Cardiac septum (tissue), 1 donor: ENCODE results near the gene SLC44A5. TPM values are rescaled to one million over a fixed set of nuclear protein-coding genes. Genes with fewer than 3 reads are reported as not detected.
"Not testable (repeated sequence)": the region's sequence is repeated elsewhere in the genome, so short reads cannot be mapped to it uniquely, and the experiment has no call there.

Experiments used
- DNase-seq: peaks from one replicate; pipeline ENCODE4 v3.0.0-alpha.2; 2020; ENCODE audit warnings: low spot score
- intact Hi-C: fragments of 100-400 bp; cut with DNase I; formaldehyde crosslinking; loops from one replicate; pipeline ENCODE4 v1.14.0; 2022
- total RNA-seq: library from RNA; stranded (reverse); fragmentation: NEBNext Ultra II Directional; extraction: Animal tissue kit (Norgen Biotek cat#: 25700); gene quantifications from one replicate; pipeline ENCODE4 v1.2.1, GENCODE V29; 2021
- donor health status: DM: no; HTN: no; CAD: no.

The SLC44A5 gene
- total RNA-seq, 1 donor from 2014 or later: 3.9 TPM

- no peak for DNase-seq
- intact Hi-C loops: no loop called here
Measured at GRCh38 chr1:75529488-75529887, 81.4 kb downstream of the SLC44A5 start.

DNA sequence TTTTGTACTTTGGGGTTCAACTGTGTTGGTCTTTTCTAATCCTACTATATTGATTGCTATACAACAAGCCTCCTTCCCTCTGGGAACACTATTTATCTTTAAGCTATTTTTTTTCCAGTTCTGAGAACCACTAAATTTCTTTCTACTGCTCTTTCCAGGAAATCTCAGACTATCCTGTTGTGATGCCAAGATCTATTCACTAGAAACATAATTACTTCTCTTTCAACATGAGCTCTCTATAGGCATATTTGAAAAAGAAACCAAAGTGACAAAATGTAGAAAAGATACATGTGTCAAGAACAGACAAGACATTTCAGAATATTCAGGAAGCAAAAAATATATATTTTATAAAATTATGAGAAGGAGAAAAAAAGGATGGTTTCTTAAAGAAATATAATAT lies 82.9 kb downstream of the SLC44A5 start:
- intact Hi-C loops: no loop called here
- no peak for DNase-seq

- no peak for DNase-seq
Measured at GRCh38 chr1:75522389-75522788, 88.5 kb downstream of the SLC44A5 start.

GRCh38 chr1:75521658-75522057 lies 89.3 kb downstream of the SLC44A5 start:
- intact Hi-C loops: no loop called here
- no peak for DNase-seq

More at GRCh38 chr1:75522389-75522788, 88.5 kb downstream of the SLC44A5 start:
- intact Hi-C loops: no loop called here

DNA sequence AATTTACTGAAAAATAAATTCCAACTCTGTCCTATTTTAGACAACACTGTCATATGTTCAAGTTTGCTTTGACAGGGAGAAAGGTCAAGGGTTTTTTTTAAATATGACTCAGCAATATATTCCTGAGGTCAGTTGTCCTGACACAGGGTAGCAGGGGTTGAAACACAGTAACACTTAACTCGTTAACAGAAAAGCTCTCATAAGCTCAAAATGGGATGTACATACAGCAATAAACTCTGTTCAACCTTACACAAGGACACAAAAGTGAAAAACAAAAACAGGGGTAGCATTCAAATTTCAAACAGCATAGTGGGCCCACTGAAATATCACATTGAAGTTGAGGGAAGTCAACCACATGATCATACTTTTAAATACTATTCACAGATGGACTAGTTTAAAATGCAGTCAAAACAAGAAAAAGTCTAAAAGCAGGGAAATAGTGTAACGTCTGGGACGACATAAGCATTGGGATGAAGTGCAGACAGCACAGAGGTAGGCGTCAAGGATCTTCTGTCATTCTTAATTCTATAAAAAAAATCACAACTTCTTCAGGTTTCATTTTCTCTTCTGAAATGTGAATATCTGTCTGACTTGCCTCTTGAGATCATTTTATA lies 89.9 kb downstream of the SLC44A5 start:
- DNase-seq: no peak
- intact Hi-C loops: no loop called here

DNA sequence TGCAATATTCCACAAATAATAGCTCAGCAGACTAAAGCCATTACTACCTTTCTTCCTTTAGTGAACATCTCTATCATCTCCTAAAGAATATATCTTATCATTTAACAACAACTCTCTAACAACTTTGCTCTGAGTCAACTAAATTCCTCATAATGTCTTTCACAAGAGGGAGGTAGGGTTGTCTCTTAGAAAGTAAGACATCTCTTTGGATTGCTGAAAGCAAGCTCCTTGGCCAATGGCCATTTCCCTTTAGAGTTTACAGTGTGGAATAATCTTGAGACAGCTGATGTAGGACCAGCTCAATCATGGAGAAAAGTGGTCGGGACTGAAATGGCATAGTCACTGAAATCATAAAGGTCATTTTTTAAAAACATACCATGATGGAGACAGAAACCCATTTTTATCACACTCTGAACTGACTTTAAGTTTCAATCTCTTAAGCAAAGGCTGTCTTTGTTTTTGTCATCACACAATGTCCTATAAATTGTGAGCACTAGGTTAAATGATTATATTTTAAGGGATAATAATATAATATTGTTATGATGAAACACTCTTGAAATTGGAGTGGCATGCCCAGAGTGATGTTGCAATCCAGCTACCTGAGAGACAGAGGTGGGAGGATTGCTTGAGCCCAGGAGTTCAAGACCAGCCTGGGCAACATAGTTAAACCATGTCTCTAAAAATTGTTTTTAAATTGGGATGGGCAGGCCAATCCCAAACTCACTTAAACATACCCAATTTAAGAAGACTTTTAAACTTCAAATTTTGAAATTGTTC lies 91.1 kb downstream of the SLC44A5 start:
- intact Hi-C loops: no loop called here
- no peak for DNase-seq

DNA sequence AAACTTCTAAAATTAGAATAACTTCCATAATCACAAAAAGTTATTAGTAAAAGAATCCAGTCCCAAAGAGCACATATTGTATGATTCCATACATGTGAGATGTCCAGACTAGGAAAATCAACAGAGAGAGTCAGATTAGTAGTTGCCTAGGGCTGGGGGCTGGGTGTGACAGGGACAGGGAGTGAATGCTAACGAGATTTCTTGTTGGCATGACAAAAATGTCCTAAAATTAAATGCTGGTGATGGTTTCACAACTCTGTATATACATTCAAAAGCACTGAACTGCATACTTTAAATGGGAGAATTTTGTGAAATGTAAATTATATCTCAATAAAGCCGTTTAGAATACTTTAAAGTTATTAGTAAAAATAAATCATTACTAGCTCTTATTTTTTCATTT lies 92.2 kb downstream of the SLC44A5 start:
- intact Hi-C loops: no loop called here
- no peak for DNase-seq

GRCh38 chr1:75514270-75514669 lies 96.6 kb downstream of the SLC44A5 start:
- no peak for DNase-seq
- intact Hi-C loops: no loop called here

- no peak for DNase-seq
- intact Hi-C loops: no loop called here
Measured at GRCh38 chr1:75506976-75507375, 103.9 kb downstream of the SLC44A5 start.

DNA sequence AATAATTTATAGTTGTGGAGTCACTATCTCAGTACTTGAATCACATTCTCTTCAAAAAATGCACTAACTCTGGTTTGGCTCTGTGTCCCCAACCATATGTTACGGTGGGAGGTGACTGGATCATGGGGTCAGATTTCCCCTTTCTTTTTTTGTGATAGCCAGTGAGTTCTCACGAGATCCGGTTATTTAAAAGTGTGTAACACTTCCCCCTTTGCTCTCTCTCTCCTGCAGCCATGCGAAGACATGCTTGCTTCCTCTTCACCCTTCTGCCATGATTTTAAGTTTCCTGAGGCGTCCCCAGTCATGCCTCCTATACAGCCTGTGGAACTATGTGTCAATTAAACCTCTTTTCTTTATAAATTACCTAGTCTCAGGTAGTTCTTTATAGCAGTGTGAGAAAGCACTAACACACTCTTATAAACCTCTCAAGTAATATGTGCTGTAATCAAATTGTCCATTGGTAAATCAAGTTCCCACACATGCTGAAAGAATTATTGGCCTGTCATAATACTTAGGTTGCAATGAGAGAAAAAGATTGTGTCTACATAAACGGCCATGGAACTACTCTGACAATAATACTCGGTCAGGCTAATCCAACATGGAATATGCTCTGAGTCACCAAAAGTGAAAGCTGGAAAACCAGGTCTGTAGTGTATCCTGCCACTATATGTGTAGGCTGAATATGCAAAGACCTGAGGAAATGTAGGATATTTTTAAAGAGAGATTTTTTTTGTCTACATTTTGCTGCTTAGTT lies 107.5 kb downstream of the SLC44A5 start:
- intact Hi-C loops: no loop called here
- DNase-seq: no peak

- no peak for DNase-seq
- intact Hi-C loops: no loop called here
Measured at GRCh38 chr1:75502776-75503175, 108.1 kb downstream of the SLC44A5 start.

DNA sequence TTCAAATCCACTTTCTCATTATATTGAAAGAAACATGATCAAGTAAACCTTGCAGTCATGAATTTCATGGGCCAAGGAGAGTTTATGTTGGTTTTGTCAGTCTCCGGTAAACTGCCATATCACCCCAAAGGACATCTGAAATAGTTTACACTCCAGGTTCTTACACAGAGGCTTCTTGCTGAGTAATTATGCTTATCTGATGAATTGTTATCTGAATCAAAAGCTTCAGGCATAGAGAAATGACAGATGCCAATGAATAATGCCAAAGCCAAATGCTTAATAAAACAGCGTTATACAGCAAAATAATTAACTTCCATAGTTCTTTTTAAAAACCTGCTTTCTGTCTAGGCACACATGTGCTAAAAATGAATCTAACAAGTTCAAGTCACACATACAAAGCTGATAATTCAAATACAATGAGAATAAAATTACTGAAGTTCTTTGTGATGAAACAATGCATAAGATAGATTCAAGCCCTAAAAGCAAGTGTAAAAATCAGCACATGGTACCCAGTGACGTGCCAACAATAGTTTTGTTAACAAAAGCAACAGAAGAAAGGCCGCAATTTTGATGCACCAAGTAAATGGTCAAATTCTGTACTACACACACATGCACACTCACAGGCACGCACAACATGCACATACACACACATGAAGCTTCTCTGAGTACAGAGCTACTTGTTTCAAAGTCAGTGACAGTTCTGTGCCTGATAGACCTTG lies 109.2 kb downstream of the SLC44A5 start:
- no peak for DNase-seq
- intact Hi-C loops: no loop called here

GRCh38 chr1:75492011-75492410 lies 118.9 kb downstream of the SLC44A5 start:
- intact Hi-C loops: no loop called here

DNA sequence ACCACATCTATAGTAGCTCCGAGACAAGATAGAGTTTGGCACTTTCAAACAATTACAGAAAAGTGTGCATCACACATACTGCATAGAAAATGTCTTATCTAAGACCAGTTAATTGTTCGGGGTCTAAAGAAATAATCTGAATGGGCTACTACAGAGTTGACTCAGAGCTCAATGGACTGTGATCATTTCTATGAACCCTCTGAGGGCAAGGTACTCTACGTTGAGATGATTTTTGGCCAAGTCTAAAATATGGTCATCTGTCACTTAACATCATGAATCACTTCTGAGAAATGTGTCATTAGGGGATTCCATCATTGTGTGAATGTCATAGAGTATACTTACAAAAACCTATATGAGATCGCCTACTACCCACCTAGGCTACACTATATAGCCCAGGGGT lies 123.5 kb downstream of the SLC44A5 start:
- intact Hi-C loops: no loop called here
- DNase-seq: no peak

More at GRCh38 chr1:75492011-75492410, 118.9 kb downstream of the SLC44A5 start:
- no peak for DNase-seq

GRCh38 chr1:75484789-75485188 lies 126.1 kb downstream of the SLC44A5 start:
- intact Hi-C loops: no loop called here
- no peak for DNase-seq

DNA sequence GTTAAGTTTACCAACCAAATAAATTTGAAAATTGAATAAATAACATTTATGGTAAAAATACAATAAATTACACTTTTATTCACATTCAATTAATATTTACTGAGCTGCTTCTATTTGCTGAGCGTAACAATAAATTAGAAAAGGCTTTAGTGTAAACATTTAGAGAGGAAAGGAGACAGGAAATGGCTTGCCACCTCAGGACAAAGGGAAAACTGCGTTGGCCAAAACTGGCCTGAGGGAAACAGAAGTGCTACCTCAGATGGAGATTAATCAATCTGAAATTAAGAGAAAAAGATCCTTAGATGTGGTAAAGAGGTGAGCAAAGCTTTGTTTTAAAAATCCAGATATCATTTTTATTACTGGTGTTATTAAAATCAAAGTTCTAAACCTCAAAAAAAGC lies 128.0 kb downstream of the SLC44A5 start:
- DNase-seq: no peak
- intact Hi-C loops: no loop called here

GRCh38 chr1:75476486-75476885 lies 134.4 kb downstream of the SLC44A5 start:
- intact Hi-C loops, DNase-seq: not testable (repeated sequence)

DNA sequence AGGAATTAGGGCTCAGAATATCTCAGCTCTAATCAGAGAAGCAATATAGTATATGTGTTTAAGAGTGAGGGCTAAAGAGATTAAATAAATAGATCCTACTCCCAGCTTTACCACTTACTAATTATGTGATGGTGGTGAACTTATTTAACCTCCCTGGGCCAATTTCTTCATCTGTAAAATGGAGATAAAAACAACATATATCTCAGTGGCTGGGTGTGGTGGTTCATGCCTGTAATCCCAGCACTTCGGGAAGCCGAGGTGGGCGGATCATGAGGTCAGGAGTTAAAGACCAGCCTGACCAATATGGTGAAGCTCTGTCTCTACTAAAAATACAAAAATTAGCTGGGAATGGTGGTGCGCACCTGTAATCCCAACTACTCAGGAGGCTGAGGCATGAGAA lies 135.2 kb downstream of the SLC44A5 start:
- intact Hi-C loops: no loop called here
- DNase-seq: no peak

DNA sequence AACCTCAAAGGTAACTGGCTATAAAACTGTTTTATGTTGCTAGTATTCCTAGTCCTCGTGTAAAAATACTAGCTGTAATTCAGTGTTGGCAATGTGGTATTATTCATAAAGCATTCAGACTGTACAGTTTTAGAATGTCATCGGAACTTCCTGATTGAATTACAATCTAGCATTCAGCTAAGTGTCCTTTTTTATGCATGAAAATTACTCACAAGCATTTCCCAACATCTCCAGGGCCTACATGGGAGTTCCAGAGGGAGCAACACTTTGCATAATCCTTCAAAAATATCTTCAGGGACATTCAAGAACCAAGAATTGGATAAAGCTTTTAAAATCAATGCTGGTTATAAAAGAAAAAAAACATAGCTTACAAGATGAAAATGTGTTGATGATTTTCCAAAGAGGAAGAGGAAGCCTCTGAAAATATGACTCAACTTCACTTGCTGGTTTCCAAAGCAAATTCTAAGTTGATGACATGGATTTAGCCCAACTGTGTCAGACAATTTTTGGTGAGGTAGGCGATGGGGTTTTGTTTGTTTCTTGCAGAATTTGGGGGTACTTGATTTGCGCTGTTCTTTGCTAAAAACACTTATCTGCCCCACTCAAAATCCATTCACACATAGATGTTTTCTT lies 137.8 kb downstream of the SLC44A5 start:
- intact Hi-C loops: no loop called here
- no peak for DNase-seq
